Neuronal stem cell (in vitro differentiated cells): ENCODE measurements around the gene RFT1.

Experiments
- DNase-seq: peaks from one replicate; pipeline ENCODE4 v3.0.0-alpha.2; 2013; ENCODE audit warnings: low spot score
- H2AFZ ChIP-seq: one replicate; pipeline ENCODE4 v1.6.1; 2013; ENCODE audit warnings: mild to moderate bottlenecking, low read length, inconsistent platforms
- H2AK5ac ChIP-seq: 2 replicates; pipeline ENCODE4 v1.6.1; 2013; ENCODE audit warnings: low read depth, mild to moderate bottlenecking, inconsistent platforms, low read length, moderate library complexity, mixed read lengths
- H2BK120ac ChIP-seq: 2 replicates; pipeline ENCODE4 v1.6.1; 2013; ENCODE audit warnings: low read depth, mild to moderate bottlenecking, inconsistent platforms, low read length, moderate library complexity, mixed read lengths
- H2BK12ac ChIP-seq: one replicate; pipeline ENCODE4 v1.6.1; 2013; ENCODE audit warnings: low read length, inconsistent platforms
- H2BK15ac ChIP-seq: 2 replicates; pipeline ENCODE4 v1.6.1; 2013; ENCODE audit warnings: mild to moderate bottlenecking, low read length, inconsistent platforms, mixed read lengths
- H2BK5ac ChIP-seq: one replicate; pipeline ENCODE4 v1.6.1; 2013; ENCODE audit warnings: inconsistent platforms, mild to moderate bottlenecking, low read length, moderate library complexity
- H3K14ac ChIP-seq: one replicate; pipeline ENCODE4 v1.6.1; 2013; ENCODE audit warnings: low read length, inconsistent platforms
- H3K18ac ChIP-seq: 2 replicates; pipeline ENCODE4 v1.6.1; 2013; ENCODE audit warnings: low read length, inconsistent platforms
- H3K23ac ChIP-seq: 2 replicates; pipeline ENCODE4 v1.6.1; 2013; ENCODE audit warnings: low read depth, mild to moderate bottlenecking, mixed read lengths, low read length, inconsistent platforms; ENCODE audit not compliant: poor library complexity
- H3K27ac ChIP-seq: replicated peaks from 3 replicates; pipeline ENCODE4 v1.5.1; 2013; ENCODE audit warnings: low read length, inconsistent platforms
- H3K27me3 ChIP-seq, 3 experiments: 2 replicates each; pipeline ENCODE4 v1.6.1; 2013; ENCODE audit warnings: low read length in 3 of 3, mild to moderate bottlenecking in 2 of 3, inconsistent platforms in 1 of 3, low read depth in 1 of 3, mixed read lengths in 1 of 3, moderate library complexity in 1 of 3; ENCODE audit not compliant: control insufficient read depth in 3 of 3, insufficient read depth in 3 of 3
- H3K36me3 ChIP-seq, 2 donors: replicated peaks in 1 of 2; 2 replicates each; pipeline ENCODE4 v1.6.1; 2013; ENCODE audit warnings: low read length in 2 of 2; ENCODE audit not compliant: control insufficient read depth in 2 of 2, insufficient read depth in 2 of 2
- H3K4ac ChIP-seq: 2 replicates; pipeline ENCODE4 v1.6.1; 2013; ENCODE audit warnings: inconsistent platforms, mild to moderate bottlenecking, low read length, moderate library complexity
- H3K4me1 ChIP-seq, 2 donors: 1 replicate in 1 of 2; 2 replicates in 1 of 2; pipeline ENCODE4 v1.6.1; 2013; ENCODE audit warnings: low read length in 2 of 2, low read depth in 1 of 2; ENCODE audit not compliant: control insufficient read depth in 2 of 2, insufficient read depth in 1 of 2
- H3K4me2 ChIP-seq: one replicate; pipeline ENCODE4 v1.6.1; 2013; ENCODE audit warnings: mild to moderate bottlenecking, low read length, inconsistent platforms; ENCODE audit not compliant: insufficient read depth, poor library complexity, severe bottlenecking
- H3K4me3 ChIP-seq, 2 donors: 2 replicates each; pipeline ENCODE4 v1.5.1; 2013; ENCODE audit warnings: low read length in 2 of 2, mild to moderate bottlenecking in 2 of 2, inconsistent platforms in 1 of 2, moderate library complexity in 1 of 2
- H3K79me1 ChIP-seq: one replicate; pipeline ENCODE4 v1.6.1; 2013; ENCODE audit warnings: low read depth, mild to moderate bottlenecking, inconsistent platforms, low read length, moderate library complexity
- H3K9ac ChIP-seq: one replicate; pipeline ENCODE4 v1.6.1; 2013; ENCODE audit warnings: mild to moderate bottlenecking, low read depth, low read length, inconsistent platforms; ENCODE audit not compliant: poor library complexity
- H3K9me3 ChIP-seq, 2 donors: replicated peaks in 1 of 2; 2 replicates each; pipeline versions ENCODE3 to v1.6.1; 2013; ENCODE audit warnings: low read length in 2 of 2, mild to moderate bottlenecking in 2 of 2, inconsistent platforms in 1 of 2, low read depth in 1 of 2, mixed read lengths in 1 of 2, moderate library complexity in 1 of 2; ENCODE audit not compliant: control insufficient read depth in 2 of 2, insufficient read depth in 1 of 2
- H4K8ac ChIP-seq: one replicate; pipeline ENCODE4 v1.6.1; 2013; ENCODE audit warnings: low read depth, mild to moderate bottlenecking, inconsistent platforms, low read length, moderate library complexity
- H4K91ac ChIP-seq: one replicate; pipeline ENCODE4 v1.6.1; 2013; ENCODE audit warnings: low read length, low read depth, mild to moderate bottlenecking, inconsistent platforms; ENCODE audit not compliant: poor library complexity
- WGBS, 2 donors: extraction: QIAGEN DNeasy Blood & Tissue Kit; methylation state at CpG; one replicate each; pipeline ENCODE4 v1.1.7; 2013; ENCODE audit warnings: missing lambda C conversion rate in 2 of 2, mixed read lengths in 1 of 2; ENCODE audit not compliant: insufficient read length in 2 of 2, insufficient replicate concordance in 1 of 2; ENCODE audit errors: extremely low coverage in 2 of 2; 5-methylcytosine and 5-hydroxymethylcytosine counted together

The RFT1 gene

DNA sequence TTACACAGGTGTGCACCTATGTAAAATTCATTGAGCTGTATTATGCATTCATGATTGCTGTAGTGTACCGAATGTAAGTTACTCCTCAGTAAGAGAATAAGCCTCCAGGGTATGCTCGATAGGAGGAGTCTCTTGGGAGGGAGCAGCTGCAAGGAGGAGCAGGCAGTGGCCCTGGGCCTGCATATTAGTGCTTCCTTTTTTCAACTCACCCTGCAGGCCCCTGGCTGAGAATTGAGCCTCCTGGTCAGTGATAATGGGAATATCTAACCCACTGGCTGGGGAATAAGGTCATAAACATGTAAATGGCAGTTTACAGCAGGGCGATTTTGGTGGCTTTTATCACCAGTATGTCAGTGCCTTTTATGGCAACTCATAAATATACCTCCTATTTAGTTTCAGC lies 62.7 kb downstream of the RFT1 start:
- Histone ChIP-seq H3K4ac (no peak overlapping the region), H3K36me3 (no peaks in the 10 kb centered on the region), H3K27ac (no peak overlapping the region), H3K4me3 (no peak overlapping the region), H4K8ac (no peak overlapping the region), H3K27me3 (peaks cover 0 to 3% (median 0%) of the 10 kb centered on the region in 3 experiments), H4K91ac (no peak overlapping the region), H2BK12ac (no peak overlapping the region), H3K14ac (no peak overlapping the region), H2BK120ac (no peak overlapping the region), H3K18ac (no peak overlapping the region), H3K4me2 (no peak overlapping the region), H2AK5ac (no peak overlapping the region), H3K79me1 (no peaks in the 10 kb centered on the region), H3K9me3 (no peaks in the 10 kb centered on the region), H3K23ac (no peak overlapping the region), H3K9ac (no peak overlapping the region), H2BK5ac (no peak overlapping the region), H2AFZ (no peak overlapping the region), H3K4me1 (peaks cover 3% of the 10 kb centered on the region in 2 donors), H2BK15ac (no peak overlapping the region)
- no peak for DNase-seq
- WGBS, 2 donors, result no CpG with 5 or more reads among the region's 3 CpGs

- H3K4me2 ChIP-seq, result no peak overlapping the region
- no peaks in the 10 kb centered on the region for H3K79me1 ChIP-seq
- no peaks in the 10 kb centered on the region for H3K9me3 ChIP-seq
- no peak overlapping the region for H4K91ac ChIP-seq
- peaks cover 0 to 3% (median 0%) of the 10 kb centered on the region in 3 experiments for H3K27me3 ChIP-seq
- H3K4me1 ChIP-seq, result no peaks in the 10 kb centered on the region
- no peak overlapping the region for H2AK5ac ChIP-seq
- no peak overlapping the region for H3K27ac ChIP-seq
- H3K4ac ChIP-seq, result no peak overlapping the region
- H3K36me3 ChIP-seq, result no peaks in the 10 kb centered on the region
- H2BK15ac ChIP-seq, result no peak overlapping the region
- no peak overlapping the region for H4K8ac ChIP-seq
- DNase-seq, result no peak
- H2BK120ac ChIP-seq, result no peak overlapping the region
- no peak overlapping the region for H3K23ac ChIP-seq
- no peak overlapping the region for H3K18ac ChIP-seq
- no peak overlapping the region for H3K4me3 ChIP-seq
- no CpG with 5 or more reads among the region's 7 CpGs for WGBS, 2 donors
- no peak overlapping the region for H2AFZ ChIP-seq
- no peak overlapping the region for H2BK12ac ChIP-seq
- no peak overlapping the region for H3K9ac ChIP-seq
- no peak overlapping the region for H2BK5ac ChIP-seq
- no peak overlapping the region for H3K14ac ChIP-seq
Observed at GRCh38 chr3:53065841-53066480, 64.3 kb downstream of the RFT1 start.

DNA sequence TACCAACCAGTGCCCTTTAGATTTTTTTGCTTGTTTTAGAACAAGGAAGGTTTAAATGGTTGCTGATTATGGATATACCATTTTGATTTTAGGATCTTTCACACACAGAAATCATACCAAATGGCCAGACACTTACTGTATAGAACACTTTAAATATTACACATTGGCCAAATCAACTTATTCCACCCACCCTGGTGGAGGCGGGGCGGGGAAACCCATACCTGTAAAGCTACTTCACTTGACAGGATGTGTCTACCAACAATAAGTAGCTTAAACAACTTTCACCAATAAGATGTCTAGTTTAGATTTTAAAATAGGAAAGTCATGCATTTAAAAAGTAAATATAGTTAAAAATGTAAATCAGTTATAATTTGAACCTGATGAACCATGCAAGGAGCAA lies 67.3 kb downstream of the RFT1 start:
- WGBS, 2 donors, result no CpG with 5 or more reads among the region's 2 CpGs
- peaks cover 0 to 7% (median 0%) of the 10 kb centered on the region in 3 experiments for H3K27me3 ChIP-seq
- H3K4me2 ChIP-seq, result no peak overlapping the region

GRCh38 chr3:53056442-53056841 lies 73.8 kb downstream of the RFT1 start:
- H3K23ac ChIP-seq, result no peak overlapping the region
- H2AK5ac ChIP-seq, result no peak overlapping the region
- no peaks in the 10 kb centered on the region for H3K79me1 ChIP-seq
- no peak overlapping the region for H3K18ac ChIP-seq
- no peak overlapping the region for H3K27ac ChIP-seq
- H3K14ac ChIP-seq, result no peak overlapping the region
- no peaks in the 10 kb centered on the region for H3K36me3 ChIP-seq
- H2BK12ac ChIP-seq, result no peak overlapping the region
- no CpG with 5 or more reads among the region's 2 CpGs for WGBS, 2 donors
- H3K4me2 ChIP-seq, result no peak overlapping the region
- no peak overlapping the region for H3K4me3 ChIP-seq
- H3K9ac ChIP-seq, result no peak overlapping the region
- H3K9me3 ChIP-seq, result no peaks in the 10 kb centered on the region
- DNase-seq, result no peak
- H4K8ac ChIP-seq, result no peak overlapping the region
- H4K91ac ChIP-seq, result no peak overlapping the region
- H2AFZ ChIP-seq, result no peak overlapping the region
- no peak overlapping the region for H2BK15ac ChIP-seq
- H2BK120ac ChIP-seq, result no peak overlapping the region
- H3K4ac ChIP-seq, result no peak overlapping the region
- H3K4me1 ChIP-seq, result no peaks in the 10 kb centered on the region
- peaks cover 0 to 7% (median 0%) of the 10 kb centered on the region in 3 experiments for H3K27me3 ChIP-seq
- H2BK5ac ChIP-seq, result no peak overlapping the region

More for the DNA sequence above, 67.3 kb downstream of the RFT1 start:
- Histone ChIP-seq H3K9ac (no peak overlapping the region), H3K79me1 (no peaks in the 10 kb centered on the region), H3K36me3 (no peaks in the 10 kb centered on the region), H2BK12ac (no peak overlapping the region), H3K14ac (no peak overlapping the region), H3K4me3 (no peak overlapping the region), H4K91ac (no peak overlapping the region), H3K27ac (no peak overlapping the region), H2BK5ac (no peak overlapping the region), H3K4me1 (no peaks in the 10 kb centered on the region), H3K9me3 (no peaks in the 10 kb centered on the region), H3K23ac (no peak overlapping the region), H2BK15ac (no peak overlapping the region), H2AFZ (no peak overlapping the region), H4K8ac (no peak overlapping the region), H2BK120ac (no peak overlapping the region), H3K18ac (no peak overlapping the region), H2AK5ac (no peak overlapping the region), H3K4ac (no peak overlapping the region)
- DNase-seq, result no peak
